Brain pericyte (primary cell): ENCODE results near the gene GRAP.

Experiments
- DNase-seq: peaks from one replicate; pipeline ENCODE4 v3.0.0-alpha.2; 2012; ENCODE audit warnings: low read depth, low spot score

GRAP gene

GRCh38 chr17:19018600-19018950, 28.2 kb downstream of the GRAP start:
- DNase-seq = no peak

DNA sequence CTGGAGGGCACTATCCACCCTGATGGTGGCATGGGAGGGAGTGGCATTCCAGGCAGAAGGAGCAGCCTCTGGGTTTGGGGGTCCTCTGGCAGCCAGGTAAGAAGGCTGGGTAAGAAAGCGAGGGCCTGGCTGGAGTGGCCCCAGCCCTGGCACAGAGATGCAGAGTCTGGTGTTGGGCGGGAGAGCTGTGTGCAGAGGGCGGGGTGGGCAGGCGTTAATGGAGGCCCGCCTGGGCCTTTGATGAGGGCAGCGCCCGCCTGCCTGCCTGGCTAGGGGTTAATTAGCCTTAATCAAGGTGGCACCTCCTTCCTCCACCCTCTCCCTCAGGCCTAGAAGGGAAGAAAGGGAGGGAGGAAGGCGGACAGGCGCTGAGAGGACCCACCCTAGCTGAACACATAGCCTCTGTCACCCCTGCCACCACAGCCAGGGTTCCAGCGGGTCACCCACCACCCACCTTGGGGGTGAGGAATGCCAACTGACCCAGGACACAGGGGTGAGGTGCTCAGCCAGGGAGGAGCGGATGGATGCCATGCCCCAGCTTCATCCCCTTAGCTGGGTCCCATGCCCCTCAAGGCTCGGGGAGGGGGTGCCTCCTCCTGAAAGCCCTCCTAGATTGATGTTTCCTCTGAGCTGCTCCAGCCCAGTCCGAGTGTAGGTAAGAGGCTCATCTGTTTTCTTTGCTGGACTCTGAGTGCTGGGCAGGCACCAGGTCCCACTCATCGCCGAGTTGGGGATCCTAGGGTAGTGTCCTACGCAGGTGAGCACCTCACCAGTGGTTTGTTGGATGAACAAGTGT, 28.8 kb downstream of the GRAP start:
- DNase-seq = no peak

DNA sequence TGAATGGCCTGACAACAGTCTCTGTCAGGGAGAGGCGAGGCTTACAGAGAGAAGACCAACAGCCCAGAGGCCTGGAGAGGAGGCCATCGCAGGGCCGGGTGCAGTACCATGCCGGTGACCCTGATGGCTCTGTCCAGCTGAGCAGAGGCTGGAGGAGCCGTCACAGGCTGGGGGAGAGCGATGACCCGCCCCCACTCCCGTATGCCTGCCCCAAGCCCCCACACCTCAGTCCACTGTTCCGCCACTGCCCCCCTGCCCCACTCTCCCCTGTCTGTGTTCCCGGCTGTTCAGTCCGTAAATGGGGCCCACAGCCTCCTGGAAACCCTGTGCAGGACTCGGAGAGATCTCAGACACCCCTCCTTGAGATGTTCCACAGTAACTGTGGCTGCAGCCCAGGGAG, 29.4 kb downstream of the GRAP start:
- DNase-seq = no peak

DNA sequence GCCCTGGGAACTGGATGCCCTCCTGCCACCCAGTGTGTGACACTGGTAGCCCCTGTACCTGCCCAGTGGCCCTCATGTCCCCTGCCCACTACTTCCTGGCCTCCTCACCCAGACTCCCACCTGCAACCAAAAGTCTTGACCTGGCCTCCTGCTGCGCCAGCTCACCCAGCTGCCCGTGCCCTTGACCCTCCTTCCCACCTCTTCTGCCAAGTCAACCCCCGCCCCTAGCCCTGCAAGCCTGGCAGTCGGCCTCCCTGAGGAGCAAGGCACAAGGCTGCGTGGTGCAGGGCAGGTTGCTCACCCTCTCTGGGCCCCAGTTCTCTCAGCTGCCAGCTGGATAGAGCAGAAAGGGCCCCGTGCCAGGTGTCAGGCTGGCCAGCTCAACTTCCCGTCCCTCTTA, 29.9 kb downstream of the GRAP start:
- no peak for DNase-seq

DNA sequence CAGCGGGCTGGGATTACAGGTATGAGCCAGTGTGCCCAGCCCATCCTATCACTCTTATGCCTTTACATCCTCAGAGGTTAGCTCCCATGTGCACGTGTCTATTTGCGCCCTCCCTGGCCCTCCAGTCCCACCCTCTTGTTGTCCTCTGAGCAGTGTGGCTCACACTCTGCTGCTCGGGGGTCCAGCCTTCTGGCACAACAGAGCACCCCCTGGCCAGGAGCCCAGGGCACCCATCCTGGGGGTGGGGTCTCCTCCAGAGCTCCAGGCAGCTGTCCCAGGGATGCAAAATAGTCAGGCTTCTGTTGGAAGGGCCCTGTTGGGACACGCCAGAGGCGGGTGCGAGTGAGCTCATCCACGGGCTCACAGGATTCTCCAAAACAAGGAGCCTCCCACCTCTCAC, 30.5 kb downstream of the GRAP start:
- DNase-seq = no peak

- DNase-seq = no peak
Measured at GRCh38 chr17:19015428-19015827, 31.3 kb downstream of the GRAP start.

- no peak for DNase-seq
Measured at GRCh38 chr17:19014628-19015215, 32.0 kb downstream of the GRAP start.

- DNase-seq = no peak
Measured at GRCh38 chr17:19013806-19014627, 32.7 kb downstream of the GRAP start.

GRCh38 chr17:19013226-19013625, 33.5 kb downstream of the GRAP start:
- DNase-seq = no peak

GRCh38 chr17:19012171-19013080, 34.3 kb downstream of the GRAP start:
- DNase-seq = no peak

- no peak for DNase-seq
Measured at GRCh38 chr17:19011581-19011980, 35.2 kb downstream of the GRAP start.

- no peak for DNase-seq
Measured at GRCh38 chr17:19010729-19011505, 35.8 kb downstream of the GRAP start.

DNA sequence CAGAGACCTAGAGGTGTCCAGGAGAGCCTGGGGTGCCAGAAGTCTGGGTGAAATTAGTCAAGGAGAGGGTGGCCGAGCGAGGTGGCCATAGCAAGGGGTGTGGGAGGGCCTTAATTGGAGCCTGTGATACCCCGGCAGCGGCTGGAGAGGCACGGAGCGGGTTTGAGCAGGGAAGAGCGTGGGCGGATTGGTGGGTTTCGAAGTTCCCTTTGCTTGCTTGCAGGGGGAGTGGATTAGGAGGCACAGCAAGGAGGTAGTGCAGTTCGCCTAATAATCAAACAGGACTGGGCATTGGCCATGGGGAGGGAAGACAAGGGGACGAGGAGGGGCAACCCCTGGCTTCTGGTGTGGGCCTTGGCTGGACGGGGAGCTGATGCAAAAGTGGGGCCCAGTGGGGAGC, 36.8 kb downstream of the GRAP start:
- no peak for DNase-seq

DNA sequence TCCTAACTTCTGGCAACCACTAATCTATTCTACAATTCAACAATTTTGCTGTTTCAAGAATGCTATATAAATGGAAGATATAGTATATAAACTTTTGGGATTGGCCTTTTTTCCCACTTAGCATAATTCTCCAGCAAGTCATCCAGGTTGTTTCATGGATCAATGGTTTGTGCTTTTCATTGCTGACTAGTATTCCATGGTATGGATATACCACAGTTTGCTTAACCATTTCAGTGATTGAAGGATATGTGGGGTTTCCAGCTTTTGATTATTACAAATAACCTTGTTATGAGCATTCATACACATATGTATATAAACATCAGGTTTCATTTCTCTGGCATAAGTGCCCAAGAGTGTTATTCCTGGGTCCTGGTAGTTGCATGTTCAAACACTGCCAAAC, 40.1 kb downstream of the GRAP start:
- no peak for DNase-seq

- no peak for DNase-seq
Measured at GRCh38 chr17:19005789-19006430, 40.8 kb downstream of the GRAP start.

GRCh38 chr17:19005137-19005773, 41.5 kb downstream of the GRAP start:
- no peak for DNase-seq

GRCh38 chr17:19004421-19005136, 42.2 kb downstream of the GRAP start, which contains the start of gene FAM83G:
TSS of gene FAM83G (minus strand) at chr17:19004764. CDS start at chr17:19004041, 723 bp downstream.
- DNase-seq = no peak

GRCh38 chr17:19003543-19004420, 43.0 kb downstream of the GRAP start:
- DNase-seq = no peak
